ENCODE measurements around the gene SPATA16.
"Not testable (repeated sequence)": the region's sequence is repeated elsewhere in the genome, so short reads cannot be mapped to it uniquely, and the experiment has no call there.

Gene SPATA16

GRCh38 chr3:173058229-173058628 is 82.8 kb downstream of the SPATA16 start:
- no peak for DNase-seq (ENCODE audit: low spot score)

- DNase-seq (ENCODE audit: low spot score) = no peak
Observed at GRCh38 chr3:173055228-173055933, 85.7 kb downstream of the SPATA16 start.

- no peak for DNase-seq (ENCODE audit: low spot score)
Observed at GRCh38 chr3:173049360-173049759, 91.7 kb downstream of the SPATA16 start.

- no peak for DNase-seq (ENCODE audit: low spot score)
Observed at GRCh38 chr3:173045770-173046382, 95.2 kb downstream of the SPATA16 start.

GRCh38 chr3:173044998-173045397 is 96.0 kb downstream of the SPATA16 start:
- DNase-seq (ENCODE audit: low spot score) = no peak

GRCh38 chr3:173043757-173044156 is 97.3 kb downstream of the SPATA16 start:
- no peak for DNase-seq (ENCODE audit: low spot score)

GRCh38 chr3:173038484-173038871 is 102.6 kb downstream of the SPATA16 start:
- DNase-seq (ENCODE audit: low spot score) = no peak

- no peak for DNase-seq (ENCODE audit: low spot score)
Observed at GRCh38 chr3:173037840-173038483, 103.1 kb downstream of the SPATA16 start.

- DNase-seq (ENCODE audit: low spot score) = no peak
Observed at GRCh38 chr3:173030273-173030672, 110.8 kb downstream of the SPATA16 start.

GRCh38 chr3:173028351-173028750 is 112.7 kb downstream of the SPATA16 start:
- no peak for DNase-seq (ENCODE audit: low spot score)

- DNase-seq (ENCODE audit: low spot score) = no peak
Observed at GRCh38 chr3:173027429-173027828, 113.6 kb downstream of the SPATA16 start.

GRCh38 chr3:173025941-173026340 is 115.1 kb downstream of the SPATA16 start:
- no peak for DNase-seq (ENCODE audit: low spot score)

- DNase-seq (ENCODE audit: low spot score) = no peak
Observed at GRCh38 chr3:173021547-173022185, 119.4 kb downstream of the SPATA16 start.

GRCh38 chr3:173020128-173020527 is 120.9 kb downstream of the SPATA16 start:
- DNase-seq (ENCODE audit: low spot score) = not testable (repeated sequence)

- DNase-seq (ENCODE audit: low spot score) = no peak
Observed at GRCh38 chr3:173019378-173019777, 121.7 kb downstream of the SPATA16 start.

GRCh38 chr3:173018758-173019157 is 122.3 kb downstream of the SPATA16 start:
- no peak for DNase-seq (ENCODE audit: low spot score)

GRCh38 chr3:173013219-173013832 is 127.7 kb downstream of the SPATA16 start:
- DNase-seq (ENCODE audit: low spot score) = no peak

GRCh38 chr3:173009410-173009809 is 131.6 kb downstream of the SPATA16 start:
- peak; percentile 8 for DNase-seq (ENCODE audit: low spot score)

- DNase-seq (ENCODE audit: low spot score) = no peak
Observed at GRCh38 chr3:173008978-173009377, 132.1 kb downstream of the SPATA16 start.

GRCh38 chr3:173007079-173007723 is 133.8 kb downstream of the SPATA16 start:
- DNase-seq (ENCODE audit: low spot score) = no peak

GRCh38 chr3:173006006-173006405 is 135.0 kb downstream of the SPATA16 start:
- no peak for DNase-seq (ENCODE audit: low spot score)

- no peak for DNase-seq (ENCODE audit: low spot score)
Observed at GRCh38 chr3:173004681-173005080, 136.4 kb downstream of the SPATA16 start.
